H1 (cell line): ENCODE measurements around the gene LHX8. TPM values are rescaled to one million over a fixed set of nuclear protein-coding genes. Genes with fewer than 3 reads are reported as not detected.

ENCODE experiments used
- CTCF ChIA-PET: fragments of 300-600 bp; sonication (Branson Sonifier 250); formaldehyde crosslinking; loops from one replicate; lab custom pipeline; 2021; ENCODE audit not compliant: partially characterized antibody; lab: Charles Lee
- POLR2A ChIA-PET: fragments of 300-600 bp; sonication (Branson Sonifier 250); formaldehyde crosslinking; loops from one replicate; lab custom pipeline; 2021; ENCODE audit warnings: inconsistent platforms; ENCODE audit not compliant: partially characterized antibody; lab: Charles Lee
- DNase-seq, 2 experiments: peaks; one replicate each; pipeline versions ENCODE4 v3.0.0 to v3.0.0-alpha.2; 2010 to 2022; ENCODE audit warnings: low spot score in 2 of 2, low read depth in 1 of 2, mixed read lengths in 1 of 2
- FAIRE-seq: peaks from 2 replicates; lab custom pipeline; 2011; peaks lifted over from hg19 to GRCh38; lab: Jason Lieb, UNC
- H2AFZ ChIP-seq: 2 replicates; pipeline ENCODE4 v1.8.1; 2012; ENCODE audit warnings: low read length, inconsistent platforms
- H2AK5ac ChIP-seq: 2 replicates; pipeline ENCODE4 v1.6.1; 2013; ENCODE audit warnings: low read depth, low read length
- H2BK120ac ChIP-seq: replicated peaks from 2 replicates; pipeline ENCODE3; 2013; ENCODE audit warnings: low read depth, low read length, inconsistent platforms
- H2BK12ac ChIP-seq: 2 replicates; pipeline ENCODE4 v1.6.1; 2013; ENCODE audit warnings: low read depth, low read length
- H2BK15ac ChIP-seq: 2 replicates; pipeline ENCODE4 v1.6.1; 2013; ENCODE audit warnings: low read length
- H2BK20ac ChIP-seq: 2 replicates; pipeline ENCODE4 v1.6.1; 2013; ENCODE audit warnings: low read length
- H2BK5ac ChIP-seq: 2 replicates; pipeline ENCODE4 v1.6.1; 2013; ENCODE audit warnings: low read depth, low read length
- H3K14ac ChIP-seq: 2 replicates; pipeline ENCODE4 v1.6.1; 2013; ENCODE audit warnings: inconsistent platforms; ENCODE audit not compliant: insufficient read length
- H3K18ac ChIP-seq: 2 replicates; pipeline ENCODE4 v1.6.1; 2013; ENCODE audit warnings: low read length; ENCODE audit errors: extremely low read depth
- H3K23ac ChIP-seq: 2 replicates; pipeline ENCODE4 v1.6.1; 2013; ENCODE audit warnings: inconsistent platforms; ENCODE audit not compliant: insufficient read length
- H3K23me2 ChIP-seq: 2 replicates; pipeline ENCODE4 v1.6.1; 2013; ENCODE audit warnings: low read depth, low read length
- H3K27ac ChIP-seq: 2 replicates; pipeline ENCODE4 v1.6.1; 2011; ENCODE audit warnings: low read depth, low read length, inconsistent platforms
- H3K27me3 ChIP-seq, 4 experiments: replicated peaks in 1 of 4; 1 replicate in 1 of 4; 2 replicates in 3 of 4; pipeline versions ENCODE4 v1.6.1 to v1.8.1; 2011 to 2013; ENCODE audit warnings: low read length in 3 of 4, mild to moderate bottlenecking in 3 of 4, inconsistent platforms in 2 of 4, mixed read lengths in 2 of 4, moderate library complexity in 1 of 4; ENCODE audit not compliant: control insufficient read depth in 3 of 4, insufficient read depth in 3 of 4; ENCODE audit errors: extremely low read depth in 1 of 4
- H3K36me3 ChIP-seq, 4 experiments: 2 replicates each; pipeline versions ENCODE4 v1.6.1 to v1.8.1; 2011 to 2013; ENCODE audit warnings: mild to moderate bottlenecking in 4 of 4, low read length in 3 of 4, moderate library complexity in 2 of 4, control low read depth in 1 of 4, inconsistent platforms in 1 of 4; ENCODE audit not compliant: insufficient read depth in 4 of 4, control insufficient read depth in 2 of 4
- H3K4ac ChIP-seq: replicated peaks from 2 replicates; pipeline ENCODE3; 2013; ENCODE audit warnings: low read length, low read depth, mixed read lengths, inconsistent platforms; ENCODE audit not compliant: insufficient read length
- H3K4me1 ChIP-seq, 4 experiments: replicated peaks in 1 of 4; 1 replicate in 1 of 4; 2 replicates in 3 of 4; pipeline versions ENCODE4 v1.6.1 to v1.8.1; 2011 to 2013; ENCODE audit warnings: low read length in 3 of 4, inconsistent platforms in 2 of 4, mixed read lengths in 1 of 4; ENCODE audit not compliant: insufficient read depth in 4 of 4, control insufficient read depth in 3 of 4
- H3K4me2 ChIP-seq, 2 experiments: 2 replicates each; pipeline versions ENCODE4 v1.6.1 to v1.8.1; 2011 to 2013; ENCODE audit warnings: low read depth in 2 of 2, low read length in 2 of 2, control low read depth in 1 of 2, inconsistent platforms in 1 of 2, mild to moderate bottlenecking in 1 of 2; ENCODE audit not compliant: insufficient read depth in 1 of 2
- H3K4me3 ChIP-seq, 4 experiments: fragments of 200-600, 300-600 bp in 1 of 4; sonication (generic), shearing (Covaris generic), sonication (Bioruptor Twin) in 1 of 4; 2 replicates each; pipeline versions ENCODE4 v1.5.1 to v1.8.1; 2011 to 2016; ENCODE audit warnings: low read length in 4 of 4, low read depth in 3 of 4, control low read depth in 2 of 4, inconsistent platforms in 2 of 4, mild to moderate bottlenecking in 2 of 4, mixed read lengths in 1 of 4, moderate library complexity in 1 of 4; ENCODE audit not compliant: insufficient read depth in 2 of 4; ENCODE audit errors: extremely low read depth in 1 of 4
- H3K56ac ChIP-seq: replicated peaks from 2 replicates; pipeline ENCODE3; 2013; ENCODE audit warnings: low read depth, mild to moderate bottlenecking, mixed read lengths, low read length, inconsistent platforms; ENCODE audit not compliant: insufficient read length
- H3K79me1 ChIP-seq: 2 replicates; pipeline ENCODE4 v1.6.1; 2013; ENCODE audit warnings: low read depth, low read length, control low read depth
- H3K79me2 ChIP-seq, 2 experiments: 2 replicates each; pipeline versions ENCODE4 v1.6.1 to v1.8.1; 2012 to 2013; ENCODE audit warnings: low read length in 2 of 2, mild to moderate bottlenecking in 2 of 2, inconsistent platforms in 1 of 2; ENCODE audit not compliant: insufficient read depth in 2 of 2, control insufficient read depth in 1 of 2
- H3K9ac ChIP-seq, 4 experiments: replicated peaks in 1 of 4; 1 replicate in 1 of 4; 2 replicates in 3 of 4; pipeline versions ENCODE4 v1.6.1 to v1.8.1; 2011 to 2013; ENCODE audit warnings: low read depth in 3 of 4, low read length in 3 of 4, control low read depth in 2 of 4, mild to moderate bottlenecking in 2 of 4, moderate library complexity in 2 of 4, inconsistent platforms in 1 of 4; ENCODE audit errors: extremely low read depth in 1 of 4
- H3K9me3 ChIP-seq, 2 experiments: 2 replicates each; pipeline versions ENCODE4 v1.6.1 to v1.8.1; 2012 to 2013; ENCODE audit warnings: mild to moderate bottlenecking in 2 of 2, moderate library complexity in 2 of 2, control low read depth in 1 of 2, inconsistent platforms in 1 of 2, low read depth in 1 of 2, low read length in 1 of 2, mixed read lengths in 1 of 2; ENCODE audit not compliant: insufficient read depth in 2 of 2
- H4K20me1 ChIP-seq, 2 experiments: replicated peaks in 1 of 2; 2 replicates each; pipeline versions ENCODE3 to v1.8.1; 2011 to 2013; ENCODE audit warnings: inconsistent platforms in 2 of 2, low read length in 2 of 2, mild to moderate bottlenecking in 1 of 2; ENCODE audit not compliant: insufficient read depth in 2 of 2, control insufficient read depth in 1 of 2
- H4K5ac ChIP-seq: 2 replicates; pipeline ENCODE4 v1.6.1; 2013; ENCODE audit warnings: low read length, low read depth, mixed read lengths, inconsistent platforms; ENCODE audit not compliant: insufficient read length
- H4K8ac ChIP-seq: 2 replicates; pipeline ENCODE4 v1.8.0; 2013; ENCODE audit warnings: mild to moderate bottlenecking, moderate library complexity, low read length, inconsistent platforms; ENCODE audit not compliant: insufficient read depth; ENCODE audit errors: extremely low read depth
- H4K91ac ChIP-seq: replicated peaks from 2 replicates; pipeline ENCODE3; 2013; ENCODE audit warnings: low read length, mixed read lengths, inconsistent platforms; ENCODE audit not compliant: insufficient read length
- HDAC2 ChIP-seq, 2 experiments: fragments of 300-600 bp in 1 of 2; sonication (generic) in 1 of 2; IDR thresholded peaks; 2 replicates each; pipeline ENCODE4 v1.6.1; 2011 to 2012; ENCODE audit warnings: low read depth in 2 of 2, low read length in 2 of 2, mild to moderate bottlenecking in 2 of 2, moderate library complexity in 2 of 2, borderline replicate concordance in 1 of 2, inconsistent platforms in 1 of 2
- HDAC6 ChIP-seq: IDR thresholded peaks from one replicate; pipeline ENCODE4 v1.7.1; 2012; ENCODE audit warnings: low read depth, mild to moderate bottlenecking, inconsistent platforms, low read length, moderate library complexity
- NRF1 ChIP-seq: IDR thresholded peaks from 2 replicates; pipeline ENCODE4 v1.6.1; 2011; ENCODE audit warnings: mild to moderate bottlenecking, low read depth, low read length, improper control_type of control experiment
- WGBS, 2 experiments: shearing (Covaris generic) in 1 of 2; methylation state at CpG; one replicate each; pipeline versions ENCODE4 v1.1.6 to v1.1.7; 2013 to 2015; ENCODE audit warnings: low lambda C conversion rate in 2 of 2, mixed read lengths in 2 of 2, inconsistent platforms in 1 of 2, low coverage in 1 of 2, missing lambda C conversion rate in 1 of 2; ENCODE audit not compliant: insufficient replicate concordance in 2 of 2, insufficient coverage in 1 of 2, insufficient read length in 1 of 2; ENCODE audit errors: extremely low coverage in 1 of 2, missing lambda C conversion rate in 1 of 2; 5-methylcytosine and 5-hydroxymethylcytosine counted together
- polyA plus RNA-seq, 7 experiments: library from polyadenylated mRNA; depleted of rRNA in 3 of 7; stranded (reverse) in 5 of 7; unstranded in 2 of 7; fragments of >200 nt in 5 of 7; fragments of 200-250 nt in 2 of 7; gene quantifications; 1 replicate in 5 of 7; 2 replicates in 1 of 7; 4 replicates in 1 of 7; pipeline versions ENCODE4 v1.2.1 to v1.2.3, GENCODE V29; 2011 to 2013; ENCODE audit warnings: missing spikeins in 2 of 7, mixed read lengths in 2 of 7
- total RNA-seq: library from RNA; stranded (reverse); fragmentation: NEBNext Ultra II Directional; extraction: Animal tissue kit (Norgen Biotek cat#: 25700); gene quantifications from 2 replicates; pipeline ENCODE4 v1.2.1, GENCODE V29; 2021

LHX8 gene
- total and polyA plus RNA-seq, 2 of the 8 experiments (the other 6 are each of a cell fraction or from before 2014, with no cell fraction given), result 0.50 to 1.2 TPM

DNA sequence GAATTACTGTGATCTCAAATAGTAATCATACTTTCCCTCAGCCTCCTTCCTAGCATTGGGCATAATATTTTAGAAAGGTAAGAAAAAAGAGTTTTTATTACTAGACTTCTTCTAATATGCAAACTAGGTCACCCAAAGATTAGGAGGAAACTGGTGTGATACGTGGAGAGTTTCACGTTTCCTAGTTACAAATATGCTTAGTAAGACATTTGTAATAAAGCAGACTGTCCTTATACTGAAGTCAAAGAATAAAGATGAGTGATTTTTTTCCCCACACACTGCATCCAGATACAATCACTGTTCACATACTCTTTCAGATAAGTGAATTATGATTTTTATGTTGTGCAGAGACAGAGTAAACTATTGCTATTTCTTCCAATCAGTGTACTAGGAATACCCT is 17.9 kb downstream of the LHX8 start:
- Histone ChIP-seq H3K27me3 (no peaks in the 10 kb centered on the region), H4K91ac (no peak overlapping the region), H2AK5ac (no peak overlapping the region), H3K4me3 (no peak overlapping the region), H3K56ac (no peak overlapping the region), H3K4ac (no peak overlapping the region), H3K79me2 (no peaks in the 10 kb centered on the region), H2BK15ac (no peak overlapping the region), H4K8ac (no peak overlapping the region), H3K79me1 (no peaks in the 10 kb centered on the region), H3K36me3 (no peaks in the 10 kb centered on the region), H3K23ac (no peak overlapping the region), H3K18ac (no peak overlapping the region), H4K5ac (no peak overlapping the region), H3K27ac (no peak overlapping the region), H3K4me1 (no peaks in the 10 kb centered on the region), H3K23me2 (no peaks in the 10 kb centered on the region), H2BK20ac (no peak overlapping the region), H3K4me2 (no peak overlapping the region), H4K20me1 (no peaks in the 10 kb centered on the region), H3K9ac (no peak overlapping the region), H2BK12ac (no peak overlapping the region), H3K9me3 (no peaks in the 10 kb centered on the region), H2BK120ac (no peak overlapping the region), H3K14ac (no peak overlapping the region), H2AFZ (no peak overlapping the region), H2BK5ac (no peak overlapping the region)
- TF ChIP-seq HDAC6 (no peak), HDAC2 (IDR thresholded peaks at IDR 0.05; ENCODE audit: borderline replicate concordance in 1 of 2, low read depth in 2 of 2, low read length in 2 of 2) (no peak), NRF1 (no peak)
- ChIA-PET POLR2A (no interaction called here), CTCF (no interaction called here)
- whole genome bisulfite sequencing, 2 experiments, result 88% methylated on average over 2 of the region's 2 CpGs; no CpG with 5 or more reads in 1 of the 2 experiments
- FAIRE-seq (no peak), DNase-seq (no peak)
